GM12878 (cell line): Measurements from ENCODE around the gene TEX264. TPM values are rescaled to one million over a fixed set of nuclear protein-coding genes. Genes with fewer than 3 reads are reported as not detected.

Source experiments
- ATAC-seq: fragments of 200-7000 bp; cut with Tn5 transposase; 3 replicates; pipeline ENCODE4 v1.9.1; 2020; ENCODE audit warnings: mild to moderate bottlenecking, moderate library complexity
- BruUV-seq: library from RNA; stranded (reverse); fragments of 400-500 nt; replicated peaks from 2 replicates; lab custom pipeline; 2021; lab: Mats Ljungman, UMichigan
- CTCF ChIA-PET: fragments of 300-600 bp; sonication (Branson Sonifier 250); formaldehyde crosslinking; extraction: SDS; loops from one replicate; lab custom pipeline; 2021; ENCODE audit warnings: inconsistent platforms; lab: Yijun Ruan, JAX
- POLR2A ChIA-PET: fragments of 350-600 bp; formaldehyde crosslinking; extraction: SDS; loops from one replicate; lab custom pipeline; 2021; ENCODE audit warnings: inconsistent platforms; lab: Charles Lee
- RAD21 ChIA-PET: fragments of 300-600 bp; sonication (Branson Sonifier 250); formaldehyde crosslinking; loops from one replicate; lab custom pipeline; 2023; ENCODE audit warnings: antibody characterized with exemption; ENCODE audit not compliant: unreplicated experiment; lab: Charles Lee
- SMC1A ChIA-PET: fragments of 300-600 bp; sonication (Branson Sonifier 250); formaldehyde crosslinking; loops from one replicate; lab custom pipeline; 2023; ENCODE audit not compliant: unreplicated experiment, uncharacterized antibody; lab: Charles Lee
- DNase-seq: peaks from one replicate; pipeline ENCODE4 v3.0.0-alpha.2; 2011; ENCODE audit warnings: low read depth, low spot score
- FAIRE-seq: peaks from 3 replicates; lab custom pipeline; 2011; peaks lifted over from hg19 to GRCh38; lab: Jason Lieb, UNC
- H2AFZ ChIP-seq: 2 replicates; pipeline ENCODE4 v1.6.0; 2011; ENCODE audit warnings: low read depth, low read length, control low read depth; ENCODE audit not compliant: control insufficient read depth
- H3K27ac ChIP-seq: 2 replicates; pipeline ENCODE4 v1.5.1; 2011; ENCODE audit warnings: control low read depth; ENCODE audit not compliant: control insufficient read depth, insufficient read depth
- H3K27me3 ChIP-seq, 2 experiments: replicated peaks in 1 of 2; 2 replicates each; pipeline versions ENCODE4 v1.6.0 to v1.6.1; 2011; ENCODE audit warnings: low read length in 1 of 2; ENCODE audit not compliant: control insufficient read depth in 2 of 2, insufficient read depth in 2 of 2
- H3K36me3 ChIP-seq, 2 experiments: 2 replicates each; pipeline ENCODE4 v1.5.1; 2011; ENCODE audit warnings: low read length in 1 of 2; ENCODE audit not compliant: control insufficient read depth in 2 of 2, insufficient read depth in 2 of 2
- H3K4me1 ChIP-seq: 2 replicates; pipeline ENCODE4 v1.6.1; 2011; ENCODE audit warnings: mild to moderate bottlenecking, low read length, moderate library complexity, mixed read lengths; ENCODE audit not compliant: control insufficient read depth, insufficient read depth
- H3K4me2 ChIP-seq: 2 replicates; pipeline ENCODE4 v1.6.0; 2011; ENCODE audit warnings: control low read depth; ENCODE audit not compliant: control insufficient read depth, insufficient read depth
- H3K4me3 ChIP-seq: fragments of 200-600 bp; sonication (generic); 2 replicates; pipeline ENCODE4 v1.5.1; 2016
- H3K79me2 ChIP-seq: 2 replicates; pipeline ENCODE4 v1.6.0; 2011; ENCODE audit warnings: low read length; ENCODE audit not compliant: control insufficient read depth, insufficient read depth
- H3K9ac ChIP-seq: 2 replicates; pipeline ENCODE4 v1.8.0; 2011; ENCODE audit warnings: low read length, control low read depth, mixed read lengths; ENCODE audit not compliant: control insufficient read depth, insufficient read depth
- H3K9me3 ChIP-seq: replicated peaks from 3 replicates; pipeline ENCODE4 v1.5.1; 2011; ENCODE audit warnings: mild to moderate bottlenecking, low read length; ENCODE audit not compliant: control insufficient read depth, insufficient read depth
- H4K20me1 ChIP-seq: 2 replicates; pipeline ENCODE4 v1.6.0; 2011; ENCODE audit not compliant: control insufficient read depth, insufficient read depth
- BCLAF1 ChIP-seq: fragments of 450-650 bp; IDR thresholded peaks from 2 replicates; pipeline ENCODE4 v1.6.1; 2017; ENCODE audit warnings: antibody characterized with exemption, mild to moderate bottlenecking, moderate library complexity
- CHD2 ChIP-seq: IDR thresholded peaks from 2 replicates; pipeline ENCODE4 v1.6.1; 2011; ENCODE audit warnings: low read depth, low read length, improper control_type of control experiment, borderline replicate concordance
- CHD4 ChIP-seq: fragments of 200-600 bp; sonication (generic); IDR thresholded peaks from 2 replicates; pipeline ENCODE4 v1.6.1; 2016; ENCODE audit warnings: mild to moderate bottlenecking
- ELK1 ChIP-seq: IDR thresholded peaks from 2 replicates; pipeline ENCODE4 v1.6.1; 2012; ENCODE audit warnings: low read depth, low read length, improper control_type of control experiment
- EZH2 ChIP-seq: IDR thresholded peaks from 2 replicates; pipeline ENCODE4 v1.6.1; 2012; ENCODE audit warnings: low read depth, mild to moderate bottlenecking, control low read depth, inconsistent platforms, low read length, borderline replicate concordance; ENCODE audit not compliant: control insufficient read depth
- NKRF ChIP-seq: fragments of 450-650 bp; conservative IDR thresholded peaks from 2 replicates; pipeline ENCODE4 v1.6.1; 2017; ENCODE audit warnings: mild to moderate bottlenecking, moderate library complexity
- PML ChIP-seq: IDR thresholded peaks from 2 replicates; pipeline ENCODE4 v1.6.1; 2012; ENCODE audit warnings: low read length, inconsistent platforms
- POU2F2 ChIP-seq: IDR thresholded peaks from 3 replicates; pipeline ENCODE4 v1.6.1; 2011; ENCODE audit warnings: low read depth, mild to moderate bottlenecking, low read length, borderline replicate concordance
- PRDM15 ChIP-seq: fragments of 450-650 bp; formaldehyde crosslinking; IDR thresholded peaks from 2 replicates; pipeline ENCODE4 v1.4.0; 2020; ENCODE audit warnings: mild to moderate bottlenecking, moderate library complexity
- STAT1 ChIP-seq: fragments of 450-650 bp; conservative IDR thresholded peaks from 2 replicates; pipeline ENCODE4 v1.6.1; 2014; ENCODE audit warnings: antibody characterized with exemption, mild to moderate bottlenecking
- WGBS: methylation state at CpG from one replicate; pipeline ENCODE4 v1.1.6; 2016; ENCODE audit warnings: low lambda C conversion rate; ENCODE audit not compliant: insufficient replicate concordance, insufficient coverage; ENCODE audit errors: missing lambda C conversion rate; 5-methylcytosine and 5-hydroxymethylcytosine counted together
- in situ Hi-C: fragments of 300-500 bp; cut with MboI; formaldehyde crosslinking; loops from 9 replicates; pipeline ENCODE4 v1.14.3; 2018; ENCODE audit warnings: mixed read lengths
- intact Hi-C: fragments of 100-400 bp; cut with micrococcal nuclease; formaldehyde crosslinking; loops from one replicate; pipeline ENCODE4 v1.14.2; 2022; ENCODE audit not compliant: unreplicated experiment
- polyA plus RNA-seq, 11 experiments: library from polyadenylated mRNA; depleted of rRNA in 4 of 11; unstranded in 6 of 11; stranded (reverse) in 5 of 11; fragments of >200 nt; fragmentation: Nextera tagmentation in 4 of 11; fragmentation: Illumina TruSeq in 1 of 11; extraction: Ambion mirVana in 4 of 11; extraction: Trizol in 1 of 11; gene quantifications; 1 replicate in 1 of 11; 2 replicates in 10 of 11; pipeline versions ENCODE4 v1.2.1 to v1.2.3, GENCODE V29; 2011 to 2016; ENCODE audit warnings: inconsistent platforms in 2 of 11, missing spikeins in 2 of 11, low read depth in 1 of 11
- total RNA-seq, 4 experiments: library from RNA; depleted of rRNA in 3 of 4; stranded (reverse); fragments of >200 nt in 3 of 4; fragmentation: Illumina TruSeq in 1 of 4; extraction: Trizol in 1 of 4; gene quantifications; 2 replicates each; pipeline versions ENCODE4 v1.2.1 to v1.2.3, GENCODE V29; 2013 to 2021

Gene TEX264
- total and polyA plus RNA-seq, 10 of the 15 experiments (the other 5 are each of a cell fraction or from before 2014, with no cell fraction given): 3.6 to 63.0 (median 52.4) TPM

- no peak for DNase-seq
- H3K27me3 ChIP-seq: no peaks in the 10 kb centered on the region
- no peak overlapping the region for H3K9ac ChIP-seq
- in situ Hi-C loops (no loop called here), intact Hi-C loops (no loop called here)
- no peaks in the 10 kb centered on the region for H3K9me3 ChIP-seq
- H3K4me1 ChIP-seq: no peaks in the 10 kb centered on the region
- ChIA-PET SMC1A (interaction anchor here (1.2 to 1.8 kb wide), 2 partner anchors 12 to 87 kb away, joined by 3 to 4 read pairs; no protein-coding TSS in a partner anchor), CTCF (no interaction called here), POLR2A (interaction anchor here (0.6 kb wide), 1 partner anchor 36 kb away, joined by 4 read pairs; no protein-coding TSS in a partner anchor), RAD21 (no interaction called here)
- TF ChIP-seq NKRF (no peak), STAT1 (no peak), PML (no peak), POU2F2 (no peak), PRDM15 (CRISPR knock-in tag) (no peak), BCLAF1 (no peak), ELK1 (no peak), CHD2 (no peak), CHD4 (no peak), EZH2 (no peak)
- H3K36me3 ChIP-seq: no peaks in the 10 kb centered on the region
- H2AFZ ChIP-seq: no peak overlapping the region
- BruUV-seq: no TSS peak
- ATAC-seq: no peak
- no peak overlapping the region for H3K4me2 ChIP-seq
- no peak overlapping the region for H3K4me3 ChIP-seq
- no peak for FAIRE-seq
- 79% methylated on average over 19 of the region's 19 CpGs for WGBS
- H3K79me2 ChIP-seq: no peaks in the 10 kb centered on the region
- no peaks in the 10 kb centered on the region for H4K20me1 ChIP-seq
- H3K27ac ChIP-seq: no peak overlapping the region
These were observed 41.9 kb downstream of the TEX264 start for GRCh38 chr3:51712963-51713362.
